Measurements from ENCODE around the gene LAMC3. TPM values are rescaled to one million over a fixed set of nuclear protein-coding genes. Genes with fewer than 3 reads are reported as not detected.

Gene LAMC3
- total and polyA plus RNA-seq, 2 donors from 2014 or later = 13.4 to 13.8 TPM

DNA sequence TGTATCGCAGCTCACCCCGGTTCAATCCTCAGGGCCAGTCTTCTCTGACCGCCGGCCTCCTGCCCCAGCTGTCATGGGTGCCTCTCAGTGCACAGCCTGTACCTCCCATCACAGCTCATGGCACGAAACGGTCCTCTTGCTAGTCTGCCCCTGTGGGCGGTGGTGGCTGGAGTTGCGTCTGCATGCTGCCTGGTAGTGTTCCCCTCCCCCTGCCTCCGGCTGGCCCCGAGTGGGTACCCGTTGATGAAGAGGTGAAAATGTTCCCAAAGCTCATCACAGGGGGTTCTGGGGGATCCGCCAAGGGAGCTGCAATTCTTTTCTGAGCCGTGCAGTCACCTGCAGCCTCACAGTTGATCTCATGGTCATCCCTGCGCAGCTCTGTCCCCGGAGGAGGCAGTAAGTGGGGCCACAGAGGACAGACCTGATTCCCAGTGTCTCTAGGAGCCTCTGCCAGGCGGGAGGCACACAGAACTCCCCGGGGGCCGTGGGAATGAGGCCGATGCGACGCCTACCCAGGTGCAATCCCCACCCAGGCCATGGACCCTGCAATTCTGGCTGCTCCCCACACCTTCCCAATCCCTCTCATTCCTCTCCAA is 35.2 kb upstream of the LAMC3 start:
- Histone ChIP-seq H3K9ac (ENCODE audit: low read length in 3 of 3) (no peak overlapping the region), H3K36me3 (ENCODE audit: control insufficient read depth in 2 of 3, insufficient read depth in 3 of 3, low read length in 3 of 3) (no peaks in the 10 kb centered on the region), H3K4me3 (ENCODE audit: low read length in 3 of 3) (no peak overlapping the region), H3K9me3 (ENCODE audit: control insufficient read depth in 2 of 3, insufficient read depth in 1 of 3, low read length in 3 of 3) (no peaks in the 10 kb centered on the region), H3K4me1 (ENCODE audit: control insufficient read depth in 2 of 3, insufficient read depth in 2 of 3, low read depth in 1 of 3, low read length in 3 of 3) (no peaks in the 10 kb centered on the region), H3K27me3 (ENCODE audit: control insufficient read depth, insufficient read depth, low read length) (no peaks in the 10 kb centered on the region), H3K27ac (ENCODE audit: low read depth in 2 of 2, low read length in 2 of 2) (no peak overlapping the region)
- FAIRE-seq (no peak), DNase-seq (no peak)
- TF ChIP-seq, protein P1, sequence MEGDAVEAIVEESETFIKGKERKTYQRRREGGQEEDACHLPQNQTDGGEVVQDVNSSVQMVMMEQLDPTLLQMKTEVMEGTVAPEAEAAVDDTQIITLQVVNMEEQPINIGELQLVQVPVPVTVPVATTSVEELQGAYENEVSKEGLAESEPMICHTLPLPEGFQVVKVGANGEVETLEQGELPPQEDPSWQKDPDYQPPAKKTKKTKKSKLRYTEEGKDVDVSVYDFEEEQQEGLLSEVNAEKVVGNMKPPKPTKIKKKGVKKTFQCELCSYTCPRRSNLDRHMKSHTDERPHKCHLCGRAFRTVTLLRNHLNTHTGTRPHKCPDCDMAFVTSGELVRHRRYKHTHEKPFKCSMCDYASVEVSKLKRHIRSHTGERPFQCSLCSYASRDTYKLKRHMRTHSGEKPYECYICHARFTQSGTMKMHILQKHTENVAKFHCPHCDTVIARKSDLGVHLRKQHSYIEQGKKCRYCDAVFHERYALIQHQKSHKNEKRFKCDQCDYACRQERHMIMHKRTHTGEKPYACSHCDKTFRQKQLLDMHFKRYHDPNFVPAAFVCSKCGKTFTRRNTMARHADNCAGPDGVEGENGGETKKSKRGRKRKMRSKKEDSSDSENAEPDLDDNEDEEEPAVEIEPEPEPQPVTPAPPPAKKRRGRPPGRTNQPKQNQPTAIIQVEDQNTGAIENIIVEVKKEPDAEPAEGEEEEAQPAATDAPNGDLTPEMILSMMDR (IDR thresholded peaks at IDR 0.05; ENCODE audit: borderline replicate concordance, extremely low read depth, insufficient read depth) = no peak
- intact Hi-C loops (cut with DNase I) = no loop called here

DNA sequence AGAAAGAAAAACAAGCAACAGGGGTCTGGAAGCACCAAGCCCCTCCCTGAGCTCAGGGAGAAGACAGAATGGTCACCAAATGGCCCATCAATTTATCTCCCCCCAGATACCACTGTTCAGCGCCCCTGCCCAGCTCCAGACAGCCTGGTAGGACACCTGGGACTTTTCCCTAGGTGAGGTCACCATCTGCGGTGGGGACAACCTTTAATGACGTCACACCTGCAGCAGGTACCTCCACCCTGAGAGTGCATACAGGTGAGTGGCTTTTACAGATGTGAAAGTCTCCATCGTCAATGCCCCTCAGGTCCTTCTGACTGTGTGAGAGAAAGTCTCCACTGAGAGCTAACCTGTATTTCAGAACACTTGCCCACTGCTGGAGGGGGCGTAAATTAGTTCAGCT is 34.3 kb upstream of the LAMC3 start:
- Histone ChIP-seq H3K27me3 (ENCODE audit: control insufficient read depth, insufficient read depth, low read length) (no peaks in the 10 kb centered on the region), H3K36me3 (ENCODE audit: control insufficient read depth in 2 of 3, insufficient read depth in 3 of 3, low read length in 3 of 3) (no peaks in the 10 kb centered on the region), H3K9ac (ENCODE audit: low read length in 3 of 3) (no peak overlapping the region), H3K27ac (ENCODE audit: low read depth in 2 of 2, low read length in 2 of 2) (no peak overlapping the region), H3K4me1 (ENCODE audit: control insufficient read depth in 2 of 3, insufficient read depth in 2 of 3, low read depth in 1 of 3, low read length in 3 of 3) (no peaks in the 10 kb centered on the region), H3K9me3 (ENCODE audit: control insufficient read depth in 2 of 3, insufficient read depth in 1 of 3, low read length in 3 of 3) (no peaks in the 10 kb centered on the region), H3K4me3 (ENCODE audit: low read length in 3 of 3) (no peak overlapping the region)
- FAIRE-seq (no peak), DNase-seq (no peak)
- TF ChIP-seq, protein P1 (IDR thresholded peaks at IDR 0.05; ENCODE audit: borderline replicate concordance, extremely low read depth, insufficient read depth) = no peak
- intact Hi-C loops (cut with DNase I) = no loop called here

DNA sequence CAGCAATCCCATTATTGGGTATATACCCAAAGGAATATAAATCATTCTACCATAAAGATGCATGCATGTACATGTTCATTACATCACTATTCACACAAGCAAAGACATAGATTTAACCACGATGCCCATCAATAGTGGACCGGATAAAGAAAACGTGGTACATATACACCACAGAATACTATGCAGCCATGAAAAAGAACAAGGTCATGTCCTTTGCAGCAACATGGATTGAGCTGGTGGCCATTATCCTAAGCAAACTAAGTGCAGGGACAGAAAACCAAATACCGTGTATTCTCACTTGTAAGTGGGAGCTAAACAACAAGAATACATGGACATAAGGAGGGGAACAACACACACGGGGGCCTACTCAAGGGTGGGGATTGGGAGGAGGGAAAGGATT is 33.8 kb upstream of the LAMC3 start:
- H3K36me3 ChIP-seq (ENCODE audit: control insufficient read depth in 2 of 3, insufficient read depth in 3 of 3, low read length in 3 of 3) = no peaks in the 10 kb centered on the region
- FAIRE-seq = no peak
- H3K4me1 ChIP-seq (ENCODE audit: control insufficient read depth in 2 of 3, insufficient read depth in 2 of 3, low read depth in 1 of 3, low read length in 3 of 3) = no peaks in the 10 kb centered on the region
- H3K4me3 ChIP-seq (ENCODE audit: low read length in 3 of 3) = no peak overlapping the region
- no peak overlapping the region for H3K9ac ChIP-seq (ENCODE audit: low read length in 3 of 3)
- H3K9me3 ChIP-seq (ENCODE audit: control insufficient read depth in 2 of 3, insufficient read depth in 1 of 3, low read length in 3 of 3) = no peaks in the 10 kb centered on the region
- TF ChIP-seq, protein P1 (IDR thresholded peaks at IDR 0.05; ENCODE audit: borderline replicate concordance, extremely low read depth, insufficient read depth) = no peak
- no peak for DNase-seq
- no peak overlapping the region for H3K27ac ChIP-seq (ENCODE audit: low read depth in 2 of 2, low read length in 2 of 2)
- intact Hi-C loops (cut with DNase I) = no loop called here
- H3K27me3 ChIP-seq (ENCODE audit: control insufficient read depth, insufficient read depth, low read length) = no peaks in the 10 kb centered on the region

Measured in kidney (tissue), 14 donors.